GM18951 (cell line): ENCODE results near the gene ANKS6.

Experiments
- POLR2A ChIP-seq: IDR thresholded peaks from 4 replicates; pipeline ENCODE4 v1.6.1; 2011; ENCODE audit warnings: mild to moderate bottlenecking; ENCODE audit not compliant: insufficient read length, insufficient read depth; ENCODE audit errors: extremely low read depth
- in situ Hi-C: fragments of 300-500 bp; cut with MboI; formaldehyde crosslinking; loops from one replicate; pipeline ENCODE4 v1.12.0; 2022; ENCODE audit warnings: low sequenced_read_pairs, mixed read lengths, inconsistent platforms; ENCODE audit not compliant: unreplicated experiment

ANKS6 gene

DNA sequence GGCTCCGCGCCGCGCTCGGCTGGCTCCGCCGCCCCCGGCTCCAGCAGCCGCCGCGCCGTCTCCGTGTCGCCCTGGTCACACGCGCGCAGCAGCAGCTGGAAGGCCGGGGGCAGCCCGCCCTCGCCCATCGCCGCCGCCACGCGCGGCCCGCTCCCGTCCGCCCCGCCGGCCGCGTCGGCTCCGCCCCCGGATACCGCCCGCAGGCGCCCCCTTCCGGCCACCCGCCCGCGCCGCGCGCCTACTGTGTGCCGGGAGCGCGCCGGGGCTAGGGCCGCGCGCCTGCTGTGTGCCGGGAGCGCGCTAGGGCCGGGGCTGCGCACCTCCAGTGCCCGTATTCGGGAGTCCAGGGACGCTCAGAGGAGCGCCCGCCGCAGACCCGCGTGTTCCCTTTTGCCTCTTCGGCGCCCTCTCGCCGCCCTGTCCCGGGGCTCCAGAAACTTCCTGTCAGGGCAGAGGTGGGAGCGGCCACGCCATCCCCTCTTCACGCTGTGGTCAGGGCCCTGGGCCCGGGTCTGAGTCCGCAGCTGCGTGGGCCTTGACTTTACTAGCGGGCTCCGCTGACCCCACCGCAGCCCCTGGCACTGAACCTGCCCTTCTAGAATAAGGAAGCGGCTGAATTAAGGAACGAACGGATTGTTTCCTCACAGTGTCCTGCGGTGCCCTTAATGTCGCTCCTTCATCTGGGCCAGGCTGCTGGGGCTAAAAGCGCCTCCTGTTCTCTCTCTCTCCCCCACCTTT lies at the start of gene ANKS6:
TSS of gene ANKS6 (minus strand) at position 192 of the 738 bp plus-strand sequence. CDS start at position 128, 64 bp downstream.
- in situ Hi-C loops, result loop anchor here (25.0 kb wide), 1 partner anchor 484 kb away; no protein-coding TSS in a partner anchor
- peak; percentile 49 for TF ChIP-seq POLR2A

DNA sequence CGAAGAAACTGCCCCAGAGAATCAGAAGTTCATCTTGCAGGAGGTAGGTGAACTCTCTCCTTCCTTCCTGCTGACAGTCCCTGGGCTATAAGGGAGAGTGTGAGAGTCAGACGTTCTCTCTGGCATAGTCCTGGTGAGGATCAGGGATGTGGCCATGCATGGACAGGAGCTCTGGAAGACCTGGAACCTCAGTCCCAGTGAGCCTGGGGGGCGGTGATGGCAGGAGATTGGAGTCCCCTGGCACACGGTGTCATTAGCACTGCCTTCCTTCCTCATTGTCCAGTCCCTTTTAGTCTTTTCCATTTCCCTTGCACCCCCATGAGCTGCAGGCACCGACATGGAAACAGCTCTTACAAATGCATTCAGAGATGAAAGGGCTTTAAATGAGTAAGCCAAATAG lies 49.7 kb upstream of the ANKS6 start:
- no peak for TF ChIP-seq POLR2A
- in situ Hi-C loops, result loop anchor here (10.0 kb wide), 1 partner anchor 149 kb away; no protein-coding TSS in a partner anchor

GRCh38 chr9:98842510-98842909 lies 46.2 kb upstream of the ANKS6 start:
- in situ Hi-C loops, result loop anchor here (10.0 kb wide), 1 partner anchor 152 kb away; no protein-coding TSS in a partner anchor
- no peak for TF ChIP-seq POLR2A

- no peak for TF ChIP-seq POLR2A
- in situ Hi-C loops, result loop anchor here (10.0 kb wide), 1 partner anchor 155 kb away; no protein-coding TSS in a partner anchor
These were observed 43.4 kb upstream of the ANKS6 start for GRCh38 chr9:98839724-98840123.

DNA sequence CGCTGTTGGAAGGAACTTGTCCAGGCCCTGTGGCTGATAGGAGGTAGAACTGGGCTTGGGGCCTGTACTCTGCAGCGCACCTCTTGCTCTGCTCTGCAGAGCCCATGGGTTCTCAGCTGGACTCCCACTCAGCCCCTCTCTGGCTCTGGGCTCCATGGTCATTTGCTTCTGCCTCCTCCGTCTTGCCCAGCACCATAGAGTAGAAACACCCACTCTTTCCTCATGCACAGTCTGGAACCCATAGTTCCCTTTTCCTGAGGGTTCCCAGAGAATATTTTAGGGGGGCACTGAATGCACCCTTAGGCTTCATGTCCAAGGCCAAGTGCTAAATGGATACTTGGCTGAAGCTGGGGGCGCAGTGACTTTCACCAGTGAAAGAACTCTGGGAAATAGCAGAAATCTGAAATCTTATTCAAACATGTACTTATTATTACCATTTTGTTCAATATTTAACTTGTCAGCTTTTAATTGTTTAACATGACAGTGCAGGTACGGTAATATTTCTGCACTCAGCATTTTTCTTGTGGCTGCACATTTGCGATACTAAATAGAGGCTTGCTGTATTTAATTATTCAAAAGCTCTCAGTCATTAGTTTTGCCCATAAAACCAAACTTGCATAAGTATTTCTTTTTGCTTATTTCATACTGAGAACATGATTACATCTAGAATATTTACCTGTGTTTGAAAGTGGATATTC lies 42.7 kb upstream of the ANKS6 start:
- no peak for TF ChIP-seq POLR2A
- in situ Hi-C loops, result no loop called here

- in situ Hi-C loops, result no loop called here
- no peak for TF ChIP-seq POLR2A
These were observed 42.0 kb upstream of the ANKS6 start for GRCh38 chr9:98838155-98838867.

GRCh38 chr9:98837516-98837915 lies 41.2 kb upstream of the ANKS6 start:
- in situ Hi-C loops, result no loop called here

DNA sequence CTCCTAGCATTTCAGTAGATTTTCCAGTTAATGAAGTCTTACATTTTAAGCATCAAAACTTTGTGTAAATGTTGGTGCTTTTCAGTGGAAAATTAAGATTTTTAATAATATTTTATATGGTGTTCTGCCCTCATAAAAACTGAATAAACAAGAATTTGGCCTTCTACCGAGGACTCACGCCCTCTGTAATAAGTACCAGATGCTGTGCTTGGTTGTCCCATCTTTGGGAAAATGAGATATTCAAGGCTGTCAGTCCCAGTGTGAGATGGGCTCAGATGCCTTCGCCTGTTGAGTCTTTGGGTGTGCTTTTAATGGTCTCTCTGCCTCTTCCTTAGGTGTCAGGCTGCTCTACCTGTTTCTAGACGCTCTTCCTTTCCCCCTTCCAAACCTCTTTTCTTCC lies 39.9 kb upstream of the ANKS6 start:
- in situ Hi-C loops, result no loop called here
- TF ChIP-seq POLR2A, result no peak

More at GRCh38 chr9:98837516-98837915, 41.2 kb upstream of the ANKS6 start:
- no peak for TF ChIP-seq POLR2A

- no peak for TF ChIP-seq POLR2A
- in situ Hi-C loops, result no loop called here
These were observed 38.0 kb upstream of the ANKS6 start for GRCh38 chr9:98834386-98834785.

- in situ Hi-C loops, result no loop called here
- TF ChIP-seq POLR2A, result no peak
These were observed 37.0 kb upstream of the ANKS6 start for GRCh38 chr9:98833090-98833956.

DNA sequence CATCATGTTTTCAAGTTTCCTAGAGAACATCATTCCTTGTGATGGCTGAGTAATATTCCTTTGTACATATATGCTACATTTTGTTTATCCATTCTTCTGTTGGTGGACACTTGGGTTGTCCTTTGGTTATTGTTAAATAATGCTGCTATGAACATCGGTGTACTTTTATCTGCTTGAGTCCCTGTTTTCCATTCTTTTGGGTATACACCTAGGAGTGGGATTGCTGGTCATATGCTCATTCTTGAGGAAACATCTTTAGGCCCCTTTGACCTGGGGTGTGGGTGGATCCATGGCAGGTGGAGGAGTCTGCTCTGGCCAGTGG lies 36.4 kb upstream of the ANKS6 start:
- no peak for TF ChIP-seq POLR2A
- in situ Hi-C loops, result no loop called here

DNA sequence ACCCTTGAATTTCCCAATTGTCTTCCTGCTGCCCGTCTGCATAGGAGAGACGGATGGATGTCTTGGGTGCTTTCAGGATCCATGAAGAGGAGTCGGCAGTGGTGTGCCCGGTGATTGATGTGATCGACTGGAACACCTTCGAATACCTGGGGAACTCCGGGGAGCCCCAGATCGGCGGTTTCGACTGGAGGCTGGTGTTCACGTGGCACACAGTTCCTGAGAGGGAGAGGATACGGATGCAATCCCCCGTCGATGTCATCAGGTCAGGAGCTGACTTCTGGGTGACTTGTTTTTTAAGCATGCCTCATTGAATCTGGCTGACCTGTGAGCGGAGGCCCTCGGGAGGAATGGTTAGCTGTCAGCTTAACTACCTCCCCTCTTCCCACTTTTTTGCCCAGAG lies 35.3 kb upstream of the ANKS6 start:
- no peak for TF ChIP-seq POLR2A
- in situ Hi-C loops, result no loop called here
